Activated naive CD8-positive, alpha-beta T cell treated with anti-CD3 and anti-CD28 coated beads, Interleukin-2, amount 50 U/mL, for 24 hours (primary cell): ENCODE results near the gene CDS2.
"Not testable (repeated sequence)": the region's sequence is repeated elsewhere in the genome, so short reads cannot be mapped to it uniquely, and the experiment has no call there.

Experiments used
- ATAC-seq: fragments of 150-1000 bp; cut with Tn5 transposase; one replicate; pipeline ENCODE4 v1.10.0; 2021
- DNase-seq: peaks from one replicate; pipeline ENCODE4 v3.0.0; 2021
- H3K27ac Mint-ChIP-seq: one replicate; pipeline ENCODE4 v1.8.0; 2021; ENCODE audit warnings: mild to moderate bottlenecking, mixed read lengths
- H3K27me3 Mint-ChIP-seq: one replicate; pipeline ENCODE4 v1.8.0; 2021; ENCODE audit warnings: mixed read lengths
- H3K36me3 Mint-ChIP-seq: one replicate; pipeline ENCODE4 v1.8.0; 2021; ENCODE audit warnings: low read depth, mixed read lengths
- H3K4me1 Mint-ChIP-seq: one replicate; pipeline ENCODE4 v1.8.0; 2021; ENCODE audit warnings: mixed read lengths
- H3K4me3 Mint-ChIP-seq: one replicate; pipeline ENCODE4 v1.8.0; 2021; ENCODE audit warnings: mild to moderate bottlenecking, moderate library complexity, mixed read lengths
- H3K9me3 Mint-ChIP-seq: one replicate; pipeline ENCODE4 v1.8.0; 2021; ENCODE audit warnings: mixed read lengths

The CDS2 gene

GRCh38 chr20:5126512-5127203 is at the start of gene CDS2:
TSS of gene CDS2 (plus strand) at chr20:5127008. CDS start at chr20:5127093, 85 bp downstream.
- Mint-ChIP-seq H3K4me1 (peaks cover 41% of the 10 kb centered on the region), H3K4me3 (peak within 1 kb of the TSS; percentile 88), H3K9me3 (no peaks in the 10 kb centered on the region), H3K36me3 (peaks cover 2% of the 10 kb centered on the region), H3K27ac (peak within 1 kb of the TSS; percentile 92), H3K27me3 (no peaks in the 10 kb centered on the region)
- DNase-seq (peak; percentile 100), ATAC-seq (peak; percentile 95)

- peak; percentile 7 for DNase-seq
- no peaks in the 10 kb centered on the region for H3K9me3 Mint-ChIP-seq
- peak overlapping the region; percentile 93 for H3K27ac Mint-ChIP-seq
- peak; percentile 27 for ATAC-seq
- H3K4me3 Mint-ChIP-seq: peak overlapping the region; percentile 75
- H3K36me3 Mint-ChIP-seq: no peaks in the 10 kb centered on the region
- peaks cover 47% of the 10 kb centered on the region for H3K4me1 Mint-ChIP-seq
- H3K27me3 Mint-ChIP-seq: no peaks in the 10 kb centered on the region
These were observed 48.9 kb upstream of the CDS2 start for GRCh38 chr20:5077761-5078387.

DNA sequence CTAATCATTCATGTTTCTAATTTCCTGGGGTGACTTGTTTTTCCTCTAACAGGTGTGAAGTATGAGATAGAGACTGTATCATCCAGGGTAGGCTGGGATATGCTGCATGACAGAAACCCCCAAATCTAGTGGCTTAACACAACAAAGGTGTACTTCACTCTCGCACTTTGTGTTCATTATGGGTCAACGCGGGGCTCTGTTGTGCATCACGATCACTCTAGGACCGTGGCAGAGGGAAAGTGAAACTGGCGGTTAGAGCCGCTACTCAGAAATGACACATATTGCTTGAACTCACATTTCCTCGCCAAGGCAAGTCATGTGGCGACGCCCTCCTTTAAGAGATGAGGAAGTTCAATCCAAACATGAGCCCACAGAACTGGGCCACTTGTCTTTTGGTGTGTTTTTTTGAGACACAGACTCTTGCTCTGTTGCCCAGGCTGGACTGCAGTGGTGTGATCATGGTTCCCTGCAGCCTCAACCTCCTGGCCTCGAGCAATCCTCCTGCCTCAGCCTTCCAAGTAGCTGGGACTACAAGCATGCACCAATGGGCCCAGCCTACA is 48.3 kb upstream of the CDS2 start:
- Mint-ChIP-seq H3K4me3 (peak overlapping the region; percentile 75), H3K9me3 (no peaks in the 10 kb centered on the region), H3K36me3 (no peaks in the 10 kb centered on the region), H3K4me1 (peaks cover 47% of the 10 kb centered on the region), H3K27me3 (no peaks in the 10 kb centered on the region), H3K27ac (peak overlapping the region; percentile 93)
- peak; percentile 74 for DNase-seq
- ATAC-seq: peak; percentile 98

DNA sequence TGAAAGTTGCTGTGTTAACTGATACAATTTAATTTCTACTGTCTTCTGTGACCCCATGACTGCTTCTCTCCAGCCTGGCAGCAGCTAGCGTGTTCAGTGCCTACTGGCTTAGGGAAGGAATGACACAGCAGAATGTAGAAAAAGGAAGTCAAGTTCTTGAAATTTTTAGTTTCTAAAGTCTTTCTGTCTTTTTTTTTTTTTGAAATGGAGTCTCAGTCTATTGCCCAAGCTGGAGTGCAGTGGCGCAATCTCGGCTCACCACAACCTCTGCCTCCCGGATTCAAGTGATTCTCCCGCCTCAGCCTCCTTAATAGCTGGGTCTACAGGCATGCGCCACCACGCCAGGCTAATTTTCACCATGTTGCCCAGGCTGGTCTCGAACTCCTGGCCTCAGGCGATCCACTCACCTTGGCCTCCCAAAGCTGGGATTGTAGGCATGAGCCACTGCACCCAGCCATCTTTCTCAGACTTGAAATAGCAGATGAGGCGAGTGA is 46.4 kb upstream of the CDS2 start:
- no peak overlapping the region for H3K4me3 Mint-ChIP-seq
- peak; percentile 3 for DNase-seq
- peak overlapping the region; percentile 54 for H3K27ac Mint-ChIP-seq
- peaks cover 40% of the 10 kb centered on the region for H3K4me1 Mint-ChIP-seq
- H3K9me3 Mint-ChIP-seq: no peaks in the 10 kb centered on the region
- no peak for ATAC-seq
- H3K27me3 Mint-ChIP-seq: no peaks in the 10 kb centered on the region
- no peaks in the 10 kb centered on the region for H3K36me3 Mint-ChIP-seq

GRCh38 chr20:5085380-5085779 is 41.4 kb upstream of the CDS2 start:
- ATAC-seq: no peak
- Mint-ChIP-seq H3K36me3 (no peaks in the 10 kb centered on the region), H3K4me1 (peaks cover 23% of the 10 kb centered on the region), H3K9me3 (no peaks in the 10 kb centered on the region), H3K27me3 (no peaks in the 10 kb centered on the region), H3K27ac (no peak overlapping the region), H3K4me3 (no peak overlapping the region)
- no peak for DNase-seq

DNA sequence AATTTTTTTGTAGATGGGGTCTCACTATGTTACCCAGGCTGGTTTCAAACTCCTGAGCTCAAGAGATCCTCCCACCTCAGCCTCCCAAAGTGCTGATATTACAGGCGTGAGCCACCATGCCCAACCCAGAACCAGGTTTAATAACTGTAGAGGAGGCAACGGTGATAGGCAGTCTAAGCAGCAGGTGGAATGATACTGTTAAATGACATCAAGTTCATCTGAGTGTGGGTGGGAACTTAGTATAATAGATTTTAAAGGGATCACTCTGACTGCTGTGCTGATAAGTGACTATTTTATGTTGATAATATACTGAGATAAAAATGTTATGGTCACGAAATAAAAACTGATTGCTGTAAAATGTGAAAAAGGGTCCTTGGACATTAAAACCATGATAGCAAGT is 38.1 kb upstream of the CDS2 start:
- Mint-ChIP-seq H3K27me3 (no peaks in the 10 kb centered on the region), H3K4me1 (peaks cover 19% of the 10 kb centered on the region)
- ATAC-seq: no peak

GRCh38 chr20:5090191-5090590 is 36.6 kb upstream of the CDS2 start:
- peaks cover 19% of the 10 kb centered on the region for H3K4me1 Mint-ChIP-seq
- peak overlapping the region; percentile 24 for H3K27ac Mint-ChIP-seq
- DNase-seq (no peak), ATAC-seq (no peak)
- H3K9me3 Mint-ChIP-seq: no peaks in the 10 kb centered on the region
- H3K36me3 Mint-ChIP-seq: peaks cover 4% of the 10 kb centered on the region
- H3K4me3 Mint-ChIP-seq: no peak overlapping the region
- H3K27me3 Mint-ChIP-seq: no peaks in the 10 kb centered on the region

More for the DNA sequence above, 38.1 kb upstream of the CDS2 start:
- Mint-ChIP-seq H3K27ac (no peak overlapping the region), H3K9me3 (no peaks in the 10 kb centered on the region), H3K4me3 (no peak overlapping the region), H3K36me3 (peaks cover 4% of the 10 kb centered on the region)
- DNase-seq: no peak

GRCh38 chr20:5091902-5092301 is 34.9 kb upstream of the CDS2 start:
- H3K4me1 Mint-ChIP-seq: peaks cover 17% of the 10 kb centered on the region
- no peaks in the 10 kb centered on the region for H3K27me3 Mint-ChIP-seq
- ATAC-seq (no peak), DNase-seq (no peak)
- H3K27ac Mint-ChIP-seq: no peak overlapping the region
- no peaks in the 10 kb centered on the region for H3K9me3 Mint-ChIP-seq
- no peak overlapping the region for H3K4me3 Mint-ChIP-seq
- H3K36me3 Mint-ChIP-seq: peaks cover 4% of the 10 kb centered on the region

DNA sequence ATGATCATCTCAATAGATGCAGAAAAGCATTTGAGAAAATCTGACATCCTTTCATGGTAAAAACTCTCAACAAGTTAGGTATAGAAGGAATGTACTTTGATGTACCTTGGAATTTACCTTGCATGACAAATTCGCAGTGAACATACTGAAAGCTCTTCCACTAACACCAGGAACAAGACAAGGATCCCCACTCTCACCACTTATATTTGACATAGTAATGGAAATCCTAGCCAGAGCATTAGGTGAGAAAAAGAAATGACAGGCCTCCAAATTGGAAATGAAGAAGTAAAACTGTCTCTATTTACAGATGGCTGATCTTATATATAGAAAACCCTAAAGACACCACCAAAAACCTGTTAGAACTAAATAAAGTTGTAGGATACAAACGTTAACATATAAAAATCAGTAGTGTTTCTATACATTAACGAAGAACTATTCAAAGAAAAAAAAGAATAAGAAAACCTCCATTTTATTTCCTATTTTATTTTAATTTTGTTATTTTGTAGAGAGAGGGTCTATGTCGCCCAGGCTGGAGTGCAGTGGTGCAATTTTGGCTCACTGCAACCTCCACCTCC is 34.0 kb upstream of the CDS2 start:
- DNase-seq: no peak
- no peak overlapping the region for H3K27ac Mint-ChIP-seq
- peaks cover 4% of the 10 kb centered on the region for H3K36me3 Mint-ChIP-seq
- no peak for ATAC-seq
- H3K4me1 Mint-ChIP-seq: peaks cover 17% of the 10 kb centered on the region
- no peaks in the 10 kb centered on the region for H3K27me3 Mint-ChIP-seq
- H3K9me3 Mint-ChIP-seq: no peaks in the 10 kb centered on the region
- H3K4me3 Mint-ChIP-seq: no peak overlapping the region

DNA sequence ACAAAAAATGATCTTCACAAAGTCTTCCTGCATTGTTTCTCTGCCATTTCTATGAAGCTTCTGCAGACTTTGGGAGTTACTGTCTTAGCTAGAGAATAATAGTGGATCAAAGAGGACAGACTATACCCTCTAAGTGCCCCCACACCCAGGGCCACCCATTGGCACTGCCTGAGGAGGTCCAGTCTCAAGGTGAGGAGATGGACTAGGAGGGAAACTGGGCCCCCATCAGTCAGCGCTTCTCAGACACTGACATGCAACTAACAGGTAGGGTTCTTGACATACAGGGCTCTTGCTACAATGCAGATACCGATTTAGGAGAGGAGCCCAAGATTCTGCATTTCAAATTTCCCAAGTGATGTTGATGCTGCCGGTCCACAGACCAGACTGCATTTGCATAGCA is 31.4 kb upstream of the CDS2 start:
- Mint-ChIP-seq H3K36me3 (peaks cover 22% of the 10 kb centered on the region), H3K4me1 (peaks cover 6% of the 10 kb centered on the region), H3K4me3 (no peak overlapping the region), H3K27me3 (no peaks in the 10 kb centered on the region), H3K9me3 (no peaks in the 10 kb centered on the region), H3K27ac (peak overlapping the region; percentile 45)
- DNase-seq (no peak), ATAC-seq (no peak)

DNA sequence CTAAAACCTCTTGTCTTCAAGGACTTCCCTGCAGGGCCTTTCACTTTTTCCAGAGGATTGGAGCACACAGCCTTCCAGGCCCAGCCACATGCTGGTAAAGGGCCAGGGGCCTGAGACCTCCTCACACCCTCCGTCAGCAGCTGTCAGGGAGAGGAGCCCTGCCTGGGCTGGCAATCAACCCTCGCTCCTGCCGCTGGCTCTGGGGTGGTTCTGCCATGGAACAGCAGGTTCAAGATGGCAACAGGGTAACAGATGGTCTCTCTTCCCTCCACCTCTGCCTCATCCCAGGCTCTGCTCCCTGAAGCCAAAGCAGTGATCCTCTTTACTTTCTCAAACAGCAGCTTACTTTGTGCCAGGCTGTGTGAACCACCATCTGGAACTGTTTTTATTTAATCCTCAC is 30.9 kb upstream of the CDS2 start:
- H3K4me3 Mint-ChIP-seq: no peak overlapping the region
- DNase-seq: no peak
- no peak for ATAC-seq
- no peaks in the 10 kb centered on the region for H3K27me3 Mint-ChIP-seq
- H3K4me1 Mint-ChIP-seq: peaks cover 6% of the 10 kb centered on the region
- H3K36me3 Mint-ChIP-seq: peaks cover 25% of the 10 kb centered on the region
- H3K9me3 Mint-ChIP-seq: no peaks in the 10 kb centered on the region
- H3K27ac Mint-ChIP-seq: no peak overlapping the region

- Mint-ChIP-seq H3K27me3 (no peaks in the 10 kb centered on the region), H3K4me1 (peaks cover 8% of the 10 kb centered on the region), H3K4me3 (no peak overlapping the region), H3K36me3 (peaks cover 26% of the 10 kb centered on the region), H3K27ac (no peak overlapping the region), H3K9me3 (no peaks in the 10 kb centered on the region)
- DNase-seq: no peak
- no peak for ATAC-seq
These were observed 30.3 kb upstream of the CDS2 start for GRCh38 chr20:5096463-5096862.

GRCh38 chr20:5099009-5099408 is 27.8 kb upstream of the CDS2 start:
- not testable (repeated sequence) for DNase-seq, H3K4me1 Mint-ChIP-seq, H3K4me3 Mint-ChIP-seq, ATAC-seq, H3K9me3 Mint-ChIP-seq, H3K27me3 Mint-ChIP-seq, H3K27ac Mint-ChIP-seq
- peaks cover 42% of the 10 kb centered on the region for H3K36me3 Mint-ChIP-seq

DNA sequence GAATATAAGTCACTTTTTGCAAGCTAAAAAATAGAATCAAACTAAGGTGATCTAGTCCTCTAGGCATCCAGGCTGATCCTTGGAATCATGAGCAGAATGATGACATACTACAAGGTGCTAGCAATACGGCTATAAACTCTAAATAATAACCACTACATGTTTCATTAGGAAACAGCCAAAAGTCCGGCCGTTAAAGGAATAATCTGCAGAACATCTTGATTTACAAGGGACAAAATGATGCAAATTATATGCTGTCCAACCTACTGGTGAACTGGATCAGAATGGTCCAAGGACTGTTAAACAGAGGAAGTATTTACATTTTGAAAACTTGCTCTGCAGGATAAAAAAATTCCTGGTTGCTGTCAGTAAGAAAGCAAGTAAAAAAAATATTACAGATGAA is 26.9 kb upstream of the CDS2 start:
- H3K4me3 Mint-ChIP-seq, DNase-seq, ATAC-seq, H3K4me1 Mint-ChIP-seq, H3K27ac Mint-ChIP-seq, H3K27me3 Mint-ChIP-seq, H3K9me3 Mint-ChIP-seq: not testable (repeated sequence)
- peaks cover 49% of the 10 kb centered on the region for H3K36me3 Mint-ChIP-seq
